Measurements from ENCODE around the gene SYCE1L.

The SYCE1L gene

GRCh38 chr16:77199211-77199610 lies at the start of gene SYCE1L:
TSS of gene SYCE1L (plus strand) at chr16:77199408. CDS start at chr16:77199452, 44 bp downstream.
- no peaks in the 10 kb centered on the region for H3K9me3 ChIP-seq (ENCODE audit: insufficient read depth, low read depth, low read length)
- no peaks in the 10 kb centered on the region for H3K27me3 ChIP-seq (ENCODE audit: insufficient read depth, low read length, poor library complexity, severe bottlenecking)
- H3K4me2 ChIP-seq (ENCODE audit: low read depth, low read length, poor library complexity, severe bottlenecking): no peak within 1 kb of the TSS
- H4K20me1 ChIP-seq (ENCODE audit: insufficient read depth, low read length, poor library complexity, severe bottlenecking): peaks cover 10% of the 10 kb centered on the region
- peaks cover 5% of the 10 kb centered on the region for H3K4me1 ChIP-seq (ENCODE audit: insufficient read depth, low read length, poor library complexity, severe bottlenecking)
- H2AFZ ChIP-seq (ENCODE audit: low read length): no peak within 1 kb of the TSS
- H3K9me2 ChIP-seq (replicated peaks; ENCODE audit: low read depth, low read length): no peaks in the 10 kb centered on the region
- no peaks in the 10 kb centered on the region for H3F3A ChIP-seq (ENCODE audit: low read depth)
- TF ChIP-seq EZH2phosphoT487 (IDR thresholded peaks at IDR 0.05; ENCODE audit: borderline replicate concordance) (no peak), CTCF (conservative IDR thresholded peaks at IDR 0.05; ENCODE audit: low read length) (no peak)
- peaks cover 48% of the 10 kb centered on the region; the same call in 1 of the 2 replicates for H3K36me3 ChIP-seq (ENCODE audit: insufficient read depth, low read length)
- no peak within 1 kb of the TSS for H3K9ac ChIP-seq (ENCODE audit: low read depth, low read length, poor library complexity, severe bottlenecking)
- peaks cover 17% of the 10 kb centered on the region; the same call in 1 of the 2 replicates for H3K79me2 ChIP-seq (ENCODE audit: insufficient read depth, low read length)
- no peak within 1 kb of the TSS for H3K4me3 ChIP-seq (ENCODE audit: low read length, poor library complexity, severe bottlenecking)

GRCh38 chr16:77157346-77158058 lies 41.7 kb upstream of the SYCE1L start:
- no peak overlapping the region for H3K4me2 ChIP-seq (ENCODE audit: low read depth, low read length, poor library complexity, severe bottlenecking)
- no peaks in the 10 kb centered on the region for H3K9me3 ChIP-seq (ENCODE audit: insufficient read depth, low read depth, low read length)
- no peaks in the 10 kb centered on the region for H3K4me1 ChIP-seq (ENCODE audit: insufficient read depth, low read length, poor library complexity, severe bottlenecking)
- TF ChIP-seq EZH2phosphoT487 (IDR thresholded peaks at IDR 0.05; ENCODE audit: borderline replicate concordance) (no peak), CTCF (conservative IDR thresholded peaks at IDR 0.05; ENCODE audit: low read length) (no peak)
- H3F3A ChIP-seq (ENCODE audit: low read depth): no peaks in the 10 kb centered on the region
- H4K20me1 ChIP-seq (ENCODE audit: insufficient read depth, low read length, poor library complexity, severe bottlenecking): no peaks in the 10 kb centered on the region
- H2AFZ ChIP-seq (ENCODE audit: low read length): no peak overlapping the region
- no peak overlapping the region for H3K9ac ChIP-seq (ENCODE audit: low read depth, low read length, poor library complexity, severe bottlenecking)
- no peaks in the 10 kb centered on the region for H3K9me2 ChIP-seq (replicated peaks; ENCODE audit: low read depth, low read length)
- H3K36me3 ChIP-seq (ENCODE audit: insufficient read depth, low read length): no peaks in the 10 kb centered on the region
- no peak overlapping the region for H3K4me3 ChIP-seq (ENCODE audit: low read length, poor library complexity, severe bottlenecking)
- no peaks in the 10 kb centered on the region for H3K79me2 ChIP-seq (ENCODE audit: insufficient read depth, low read length)
- no peaks in the 10 kb centered on the region for H3K27me3 ChIP-seq (ENCODE audit: insufficient read depth, low read length, poor library complexity, severe bottlenecking)

- no peak for TF ChIP-seq CTCF (conservative IDR thresholded peaks at IDR 0.05; ENCODE audit: low read length)
- no peak for TF ChIP-seq EZH2phosphoT487 (IDR thresholded peaks at IDR 0.05; ENCODE audit: borderline replicate concordance)
- no peak overlapping the region for H3K4me2 ChIP-seq (ENCODE audit: low read depth, low read length, poor library complexity, severe bottlenecking)
- H3K27me3 ChIP-seq (ENCODE audit: insufficient read depth, low read length, poor library complexity, severe bottlenecking): no peaks in the 10 kb centered on the region
- no peak overlapping the region for H2AFZ ChIP-seq (ENCODE audit: low read length)
- no peaks in the 10 kb centered on the region for H3K79me2 ChIP-seq (ENCODE audit: insufficient read depth, low read length)
- no peak overlapping the region for H3K9ac ChIP-seq (ENCODE audit: low read depth, low read length, poor library complexity, severe bottlenecking)
- no peaks in the 10 kb centered on the region for H4K20me1 ChIP-seq (ENCODE audit: insufficient read depth, low read length, poor library complexity, severe bottlenecking)
- H3K36me3 ChIP-seq (ENCODE audit: insufficient read depth, low read length): no peaks in the 10 kb centered on the region
- H3K4me3 ChIP-seq (ENCODE audit: low read length, poor library complexity, severe bottlenecking): no peak overlapping the region
- no peaks in the 10 kb centered on the region for H3K9me2 ChIP-seq (replicated peaks; ENCODE audit: low read depth, low read length)
- H3K4me1 ChIP-seq (ENCODE audit: insufficient read depth, low read length, poor library complexity, severe bottlenecking): no peaks in the 10 kb centered on the region
- no peaks in the 10 kb centered on the region for H3F3A ChIP-seq (ENCODE audit: low read depth)
- H3K9me3 ChIP-seq (ENCODE audit: insufficient read depth, low read depth, low read length): no peaks in the 10 kb centered on the region
These were observed 40.9 kb upstream of the SYCE1L start for GRCh38 chr16:77158293-77158692.

Measured in Loucy (cell line).